ENCODE measurements around the gene FXN.

The FXN gene

GRCh38 chr9:69030851-69031645, 4.5 kb upstream of the FXN start:
- ChIA-PET CTCF (interaction anchor here (0.9 to 2.8 kb wide), 6 partner anchors 11 to 1088 kb away, joined by 3 to 21 read pairs (median 4); no protein-coding TSS in a partner anchor), POLR2A (no interaction called here)
- no peak overlapping the region for H3K4me3 ChIP-seq (ENCODE audit: low read depth, low read length)
- no peak for DNase-seq (ENCODE audit: low read depth, low spot score)
- no peak for TF ChIP-seq CTCF (IDR thresholded peaks at IDR 0.05; ENCODE audit: insufficient read depth, low read length, missing control alignments)

GRCh38 chr9:69034071-69034470, 1.5 kb upstream of the FXN start:
- no peak overlapping the region for H3K4me3 ChIP-seq (ENCODE audit: low read depth, low read length)
- no peak for DNase-seq (ENCODE audit: low read depth, low spot score)
- ChIA-PET POLR2A (no interaction called here), CTCF (interaction anchor here (0.8 to 4.8 kb wide), 4 partner anchors 10 to 161 kb away, joined by 4 to 69 read pairs (median 32); no protein-coding TSS in a partner anchor)
- TF ChIP-seq CTCF (IDR thresholded peaks at IDR 0.05; ENCODE audit: insufficient read depth, low read length, missing control alignments): no peak

- H3K4me3 ChIP-seq (ENCODE audit: low read depth, low read length): peak overlapping the region; percentile 89
- CTCF ChIA-PET: interaction anchor here (1.0 to 4.8 kb wide), 17 partner anchors 8 to 841 kb away, joined by 3 to 69 read pairs (median 5); no protein-coding TSS in a partner anchor
- DNase-seq (ENCODE audit: low read depth, low spot score): no peak
- POLR2A ChIA-PET: interaction anchor here (1.0 to 1.4 kb wide), 2 partner anchors 21 to 157 kb away, joined by 3 read pairs; no protein-coding TSS in a partner anchor
- TF ChIP-seq CTCF (IDR thresholded peaks at IDR 0.05; ENCODE audit: insufficient read depth, low read length, missing control alignments): no peak
Measured at GRCh38 chr9:69036309-69036708, 757 bp downstream of the FXN start.

GRCh38 chr9:69036799-69037198, 1.2 kb downstream of the FXN start:
- POLR2A ChIA-PET: no interaction called here
- H3K4me3 ChIP-seq (ENCODE audit: low read depth, low read length): peak overlapping the region; percentile 89
- TF ChIP-seq CTCF (IDR thresholded peaks at IDR 0.05; ENCODE audit: insufficient read depth, low read length, missing control alignments): no peak
- no peak for DNase-seq (ENCODE audit: low read depth, low spot score)
- CTCF ChIA-PET: interaction anchor here (1.0 to 4.8 kb wide), 8 partner anchors 8 to 841 kb away, joined by 3 to 69 read pairs (median 7); no protein-coding TSS in a partner anchor

- H3K4me3 ChIP-seq (ENCODE audit: low read depth, low read length): no peak overlapping the region
- no peak for TF ChIP-seq CTCF (IDR thresholded peaks at IDR 0.05; ENCODE audit: insufficient read depth, low read length, missing control alignments)
- no peak for DNase-seq (ENCODE audit: low read depth, low spot score)
- ChIA-PET CTCF (interaction anchor here (1.0 kb wide), 1 partner anchor 9 kb away, joined by 3 read pairs; no protein-coding TSS in a partner anchor), POLR2A (no interaction called here)
Measured at GRCh38 chr9:69040646-69041045, 5.1 kb downstream of the FXN start.
